GM19239 (cell line): Measurements from ENCODE around the gene SLC30A5.
"Not testable (repeated sequence)": the region's sequence is repeated elsewhere in the genome, so short reads cannot be mapped to it uniquely, and the experiment has no call there.

Experiments
- DNase-seq: peaks from one replicate; pipeline ENCODE4 v3.0.0; 2011; ENCODE audit warnings: low spot score; ENCODE audit not compliant: insufficient read length
- FAIRE-seq: peaks from 2 replicates; lab custom pipeline; 2011; peaks lifted over from hg19 to GRCh38; lab: Jason Lieb, UNC

Gene SLC30A5

DNA sequence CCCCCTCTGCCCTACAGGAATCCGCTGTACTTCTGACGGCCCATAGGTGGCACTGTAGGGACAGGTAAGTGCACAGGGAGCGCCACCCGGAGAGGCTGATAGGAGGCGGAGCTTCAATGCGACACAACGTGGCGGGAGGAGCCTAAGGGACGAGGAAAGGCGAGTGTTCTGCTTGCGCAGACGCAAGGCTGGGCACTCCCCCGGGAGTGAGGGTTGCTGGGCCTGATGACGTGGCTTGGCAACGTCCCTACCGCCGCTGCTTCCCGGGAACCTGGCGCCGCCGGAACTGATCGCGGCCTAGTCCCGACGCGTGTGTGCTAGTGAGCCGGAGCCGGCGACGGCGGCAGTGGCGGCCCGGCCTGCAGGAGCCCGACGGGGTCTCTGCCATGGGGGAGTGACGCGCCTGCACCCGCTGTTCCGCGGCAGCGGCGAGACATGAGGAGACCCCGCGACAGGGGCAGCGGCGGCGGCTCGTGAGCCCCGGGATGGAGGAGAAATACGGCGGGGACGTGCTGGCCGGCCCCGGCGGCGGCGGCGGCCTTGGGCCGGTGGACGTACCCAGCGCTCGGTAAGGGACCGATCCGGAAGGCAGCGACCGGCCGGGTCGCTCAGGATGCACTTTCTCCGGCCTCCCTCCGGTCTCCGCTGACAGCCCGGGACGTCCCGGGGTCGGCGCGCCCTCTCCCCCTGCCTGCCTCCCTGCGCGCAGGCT, at the start of gene SLC30A5:
Gene SLC30A5 (plus strand): TSS at position 244 of the 712 bp plus-strand sequence. CDS start 242 bp downstream, at position 486.
- DNase-seq = peak; percentile 89
- FAIRE-seq = peak; percentile 99

GRCh38 chr5:69045213-69045612, 48.6 kb upstream of the SLC30A5 start:
- not testable (repeated sequence) for DNase-seq, FAIRE-seq

- no peak for FAIRE-seq
- DNase-seq = no peak
These were observed 47.3 kb upstream of the SLC30A5 start for GRCh38 chr5:69046375-69046957.

- peak; percentile 11 for FAIRE-seq
- no peak for DNase-seq
These were observed 45.6 kb upstream of the SLC30A5 start for GRCh38 chr5:69048230-69048629.

GRCh38 chr5:69049151-69049550, 44.7 kb upstream of the SLC30A5 start:
- FAIRE-seq (no peak), DNase-seq (no peak)

DNA sequence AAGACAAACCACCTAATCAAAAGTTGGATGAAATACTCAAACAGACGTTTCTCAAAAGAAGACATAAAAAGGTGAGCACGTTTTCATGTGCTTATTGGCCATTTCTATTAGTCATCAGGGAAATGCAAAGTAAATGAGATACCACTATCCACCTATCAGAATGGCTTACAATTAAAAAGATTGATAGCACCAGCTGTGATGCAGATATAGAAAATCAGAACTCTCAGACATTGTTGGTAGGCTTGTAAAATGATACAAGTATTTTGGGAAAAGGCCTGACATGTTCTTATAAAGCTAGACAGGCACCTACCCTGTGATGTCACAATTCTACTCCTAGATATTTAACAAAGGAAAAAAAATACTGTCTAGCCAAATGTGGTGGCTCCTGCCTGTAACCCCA, 44.0 kb upstream of the SLC30A5 start:
- DNase-seq (no peak), FAIRE-seq (no peak)

GRCh38 chr5:69050214-69050613, 43.6 kb upstream of the SLC30A5 start:
- DNase-seq (no peak), FAIRE-seq (no peak)

DNA sequence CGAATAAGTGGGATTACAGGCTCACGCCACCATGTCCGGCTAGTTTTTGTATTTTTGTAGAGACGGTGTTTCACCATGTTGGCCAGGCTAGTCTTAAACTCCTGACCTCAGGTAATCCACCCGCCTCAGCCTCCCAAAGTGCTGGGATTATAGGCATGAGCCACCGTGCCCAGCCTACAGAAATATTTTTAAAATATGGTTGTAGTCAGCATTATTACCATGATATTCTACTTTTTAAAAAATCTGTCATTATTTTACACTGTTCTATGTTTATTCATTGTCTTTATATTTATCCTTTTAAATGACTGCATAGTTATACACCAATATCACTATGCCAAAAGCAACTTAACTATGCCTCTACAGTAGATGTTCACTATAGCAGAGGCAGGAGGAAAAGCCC, 41.6 kb upstream of the SLC30A5 start:
- FAIRE-seq = no peak
- DNase-seq = no peak

DNA sequence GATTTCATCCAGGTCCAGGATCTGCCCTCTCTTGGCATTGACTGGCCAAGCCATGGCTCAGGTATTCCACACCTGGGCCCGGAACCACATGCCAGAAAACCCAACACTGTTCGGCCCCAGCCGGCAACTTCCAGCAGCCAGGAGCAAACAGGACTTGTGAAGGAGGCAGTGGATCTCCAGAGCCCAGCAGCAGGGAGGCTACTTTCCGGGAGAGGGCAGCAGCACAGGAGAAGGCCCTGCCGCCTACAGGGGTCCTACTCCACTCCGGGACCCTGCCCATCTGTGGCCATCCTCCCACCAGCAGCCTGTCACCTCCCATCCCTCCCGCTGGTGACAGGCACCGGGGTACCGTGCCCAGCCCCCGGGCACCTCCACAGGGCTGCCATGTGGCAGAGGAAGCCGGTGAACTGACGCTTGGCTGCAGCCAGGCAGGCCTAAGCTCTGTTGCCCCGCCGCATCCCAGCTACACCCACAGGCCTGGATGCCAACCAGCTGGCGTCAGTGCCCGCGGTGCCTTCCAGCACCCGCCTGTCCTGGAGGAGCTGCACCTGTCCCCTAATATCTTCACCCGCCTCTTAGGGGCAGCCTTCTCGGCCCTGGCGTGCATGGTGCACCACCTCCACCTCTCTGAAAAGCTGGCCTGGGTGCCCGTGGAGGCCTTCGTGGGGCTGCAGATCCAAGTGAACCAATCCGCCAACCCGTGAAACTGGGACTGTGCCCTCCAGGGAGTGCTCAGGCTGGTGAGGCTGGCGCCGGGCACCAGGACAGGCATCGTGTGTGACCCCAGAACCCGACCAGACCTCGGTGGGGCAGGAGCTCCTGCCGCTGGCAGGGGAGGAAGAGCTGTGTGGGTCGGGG, 18.9 kb upstream of the SLC30A5 start:
- no peak for DNase-seq
- no peak for FAIRE-seq

GRCh38 chr5:69075522-69076179, 18.2 kb upstream of the SLC30A5 start:
- DNase-seq (no peak), FAIRE-seq (no peak)

GRCh38 chr5:69078921-69079540, 14.8 kb upstream of the SLC30A5 start:
- FAIRE-seq = no peak
- DNase-seq = no peak

DNA sequence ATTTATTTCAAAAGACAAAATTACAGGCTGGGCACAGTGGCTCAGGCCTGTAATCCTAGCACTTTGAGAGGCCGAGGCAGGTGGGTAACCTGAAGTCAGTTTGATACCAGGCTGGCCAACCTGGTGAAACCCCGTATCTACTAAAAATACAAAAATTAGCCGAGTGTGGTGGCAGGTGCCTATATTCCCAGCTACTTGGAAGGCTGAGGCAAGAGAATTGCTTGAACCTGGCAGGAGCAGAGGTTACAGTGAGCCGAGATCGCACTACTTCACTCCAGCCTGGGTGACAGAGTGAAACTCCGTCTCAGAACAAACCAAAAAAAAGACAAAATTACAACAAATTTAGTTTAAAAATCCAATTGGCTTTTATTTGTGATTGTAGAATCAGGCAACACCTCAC, 14.3 kb upstream of the SLC30A5 start:
- DNase-seq (no peak), FAIRE-seq (no peak)

- FAIRE-seq (no peak), DNase-seq (no peak)
These were observed 10.4 kb upstream of the SLC30A5 start for GRCh38 chr5:69083412-69083811.

- DNase-seq = no peak
- no peak for FAIRE-seq
These were observed 9.6 kb upstream of the SLC30A5 start for GRCh38 chr5:69084195-69084594.

- DNase-seq (no peak), FAIRE-seq (no peak)
These were observed 8.9 kb upstream of the SLC30A5 start for GRCh38 chr5:69084903-69085302.

DNA sequence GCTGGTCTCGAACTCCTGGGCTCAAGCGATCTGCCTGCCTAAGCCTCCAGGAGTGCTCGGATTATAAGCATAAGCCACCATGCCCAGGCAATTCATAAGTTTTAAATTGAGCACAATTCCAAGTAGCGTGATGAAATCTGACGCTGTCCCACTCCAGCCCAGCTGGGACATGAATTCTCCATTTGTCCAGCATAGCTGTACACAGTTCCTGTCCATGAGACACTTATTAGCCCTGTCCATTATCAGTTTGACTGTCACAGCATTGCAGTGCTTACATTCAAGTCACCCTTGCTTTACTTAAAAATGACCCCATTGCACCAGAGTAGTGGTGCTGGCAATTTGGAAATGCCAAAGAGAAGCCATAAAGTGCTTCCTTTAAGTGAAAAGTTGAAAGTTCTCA, 7.6 kb upstream of the SLC30A5 start:
- DNase-seq (no peak), FAIRE-seq (no peak)

- not testable (repeated sequence) for DNase-seq, FAIRE-seq
These were observed 5.8 kb upstream of the SLC30A5 start for GRCh38 chr5:69088006-69088405.

- no peak for FAIRE-seq
- DNase-seq = no peak
These were observed 3.7 kb upstream of the SLC30A5 start for GRCh38 chr5:69090158-69090557.

DNA sequence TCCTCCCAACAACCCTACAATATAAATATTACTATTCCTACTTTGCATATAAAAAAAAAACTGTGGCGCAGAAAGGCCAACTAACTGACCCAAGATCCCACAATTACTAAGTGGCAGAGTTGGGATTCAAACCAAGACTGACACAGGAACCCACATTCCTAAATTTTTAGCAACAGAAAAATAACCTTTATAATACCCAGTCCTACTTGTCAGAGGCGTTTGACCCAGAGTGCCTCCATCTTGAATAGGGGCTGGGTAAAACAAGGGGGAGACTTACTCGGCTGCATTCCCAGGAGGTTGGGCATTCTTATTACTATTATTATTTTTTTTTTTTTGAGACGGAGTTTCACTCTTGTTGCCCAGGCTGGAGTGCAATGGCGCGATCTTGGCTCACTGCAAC, 2.0 kb upstream of the SLC30A5 start:
- FAIRE-seq (no peak), DNase-seq (no peak)

- no peak for DNase-seq
- FAIRE-seq = no peak
These were observed 845 bp upstream of the SLC30A5 start for GRCh38 chr5:69092969-69093368.
